ENCODE results near the gene COL1A1. TPM values are rescaled to one million over a fixed set of nuclear protein-coding genes. Genes with fewer than 3 reads are reported as not detected.
A peak's percentile ranks its signal among the peaks of the same experiment; 100 is the strongest.

The COL1A1 gene
- total RNA-seq, 6 experiments from 2014 or later = 4,948 to 7,804 (median 5,240) TPM

DNA sequence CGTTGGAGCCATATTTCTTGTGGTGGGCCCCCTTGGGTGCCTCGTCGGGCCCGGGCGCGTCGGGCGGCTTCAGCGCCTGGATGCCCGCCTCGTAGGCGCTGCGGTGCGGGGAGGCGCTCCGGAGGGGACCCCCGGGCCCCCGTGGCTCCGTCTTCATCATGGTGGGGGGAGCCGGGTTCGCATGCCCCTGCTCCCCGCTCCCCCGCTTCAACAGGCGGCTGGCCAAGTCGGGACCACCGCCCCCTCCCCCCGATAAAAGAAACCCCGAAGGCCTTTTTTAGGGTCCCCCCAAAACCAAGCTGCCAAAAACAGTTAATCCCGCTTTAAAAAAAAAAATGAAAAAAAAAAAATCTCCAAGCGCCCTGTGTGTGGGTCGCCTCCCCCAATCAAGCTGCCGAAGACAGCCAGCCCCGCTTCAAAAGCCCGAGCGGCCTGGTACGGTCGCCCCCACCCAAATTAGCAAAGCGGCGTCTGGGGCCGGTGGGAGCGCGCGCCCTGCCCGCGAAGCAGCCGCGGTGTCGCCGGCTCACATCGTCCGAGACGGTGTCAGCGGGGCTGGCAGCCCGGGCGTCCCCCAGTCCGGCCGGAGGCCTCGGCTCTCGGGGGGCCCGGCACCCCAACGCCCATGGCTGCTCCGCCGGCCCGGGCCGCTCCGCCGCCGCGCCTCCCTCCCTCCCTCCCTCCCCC is 50.9 kb downstream of the COL1A1 start, which contains the start of gene PPP1R9B:
TSS of gene PPP1R9B (minus strand) at position 324 of the 687 bp plus-strand sequence. CDS start at position 160, 164 bp downstream.
- TF ChIP-seq, protein P1, sequence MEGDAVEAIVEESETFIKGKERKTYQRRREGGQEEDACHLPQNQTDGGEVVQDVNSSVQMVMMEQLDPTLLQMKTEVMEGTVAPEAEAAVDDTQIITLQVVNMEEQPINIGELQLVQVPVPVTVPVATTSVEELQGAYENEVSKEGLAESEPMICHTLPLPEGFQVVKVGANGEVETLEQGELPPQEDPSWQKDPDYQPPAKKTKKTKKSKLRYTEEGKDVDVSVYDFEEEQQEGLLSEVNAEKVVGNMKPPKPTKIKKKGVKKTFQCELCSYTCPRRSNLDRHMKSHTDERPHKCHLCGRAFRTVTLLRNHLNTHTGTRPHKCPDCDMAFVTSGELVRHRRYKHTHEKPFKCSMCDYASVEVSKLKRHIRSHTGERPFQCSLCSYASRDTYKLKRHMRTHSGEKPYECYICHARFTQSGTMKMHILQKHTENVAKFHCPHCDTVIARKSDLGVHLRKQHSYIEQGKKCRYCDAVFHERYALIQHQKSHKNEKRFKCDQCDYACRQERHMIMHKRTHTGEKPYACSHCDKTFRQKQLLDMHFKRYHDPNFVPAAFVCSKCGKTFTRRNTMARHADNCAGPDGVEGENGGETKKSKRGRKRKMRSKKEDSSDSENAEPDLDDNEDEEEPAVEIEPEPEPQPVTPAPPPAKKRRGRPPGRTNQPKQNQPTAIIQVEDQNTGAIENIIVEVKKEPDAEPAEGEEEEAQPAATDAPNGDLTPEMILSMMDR (IDR thresholded peaks at IDR 0.05) = no peak
- peaks cover 50% of the 10 kb centered on the region for H3K4me1 Mint-ChIP-seq (ENCODE audit: low read depth)
- DNase-seq = no peak
- H3K36me3 Mint-ChIP-seq (ENCODE audit: low read depth) = no peaks in the 10 kb centered on the region
- peak within 1 kb of the TSS; percentile 94 for H3K4me3 Mint-ChIP-seq
- H3K27ac Mint-ChIP-seq = peak within 1 kb of the TSS; percentile 97
- H3K27me3 Mint-ChIP-seq (ENCODE audit: insufficient read depth) = peaks cover 2% of the 10 kb centered on the region
- H3K9me3 Mint-ChIP-seq = no peaks in the 10 kb centered on the region

DNA sequence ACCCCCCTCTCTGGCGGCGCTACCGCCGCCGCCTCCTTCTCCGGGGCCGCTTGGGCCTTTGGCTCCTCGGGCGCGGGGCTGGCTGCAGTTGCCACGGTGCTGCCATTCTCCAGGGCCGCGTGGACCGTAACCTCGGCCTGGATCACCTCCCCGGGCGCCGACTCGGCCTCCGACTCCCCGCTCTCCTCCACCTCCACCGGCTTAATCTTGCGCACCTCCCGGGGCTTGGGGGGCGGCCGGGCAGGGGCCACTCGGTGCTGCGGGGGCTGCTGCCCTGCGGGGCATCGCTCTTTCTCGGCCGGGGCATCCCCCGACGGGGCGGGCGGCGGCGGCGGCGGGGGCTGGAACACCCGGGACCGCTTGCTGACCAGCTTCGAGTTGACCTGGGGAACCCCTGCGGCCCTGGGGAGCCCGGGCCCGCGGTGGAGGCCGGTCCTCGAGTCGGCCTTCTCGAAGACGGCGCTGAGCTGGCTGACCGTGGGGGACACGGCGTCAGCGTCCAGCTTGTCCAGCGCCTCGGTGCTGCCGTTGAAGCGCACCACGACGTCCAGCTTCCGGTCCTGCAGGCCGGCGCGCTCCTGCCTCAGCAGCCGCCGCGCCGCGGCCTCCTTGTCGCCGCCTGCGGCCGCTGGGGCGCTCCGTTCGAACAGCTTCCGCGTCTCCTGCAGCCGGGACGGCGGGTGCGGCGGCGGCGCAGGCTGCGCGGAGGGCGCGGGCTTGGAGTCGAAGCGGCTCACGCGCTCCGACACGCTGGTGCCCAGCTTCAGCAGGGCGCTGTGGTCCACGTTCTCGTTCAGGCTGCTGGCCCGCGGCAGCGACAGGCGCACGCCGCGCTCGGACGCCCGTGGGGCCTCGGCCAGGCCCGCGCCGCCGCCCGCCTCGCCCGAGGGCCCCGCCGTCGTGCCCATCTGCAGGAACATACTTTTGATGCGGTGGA is 51.7 kb downstream of the COL1A1 start:
- H3K9me3 Mint-ChIP-seq = no peaks in the 10 kb centered on the region
- H3K4me1 Mint-ChIP-seq (ENCODE audit: low read depth) = peaks cover 50% of the 10 kb centered on the region
- H3K36me3 Mint-ChIP-seq (ENCODE audit: low read depth) = 0 out of 2 replicates have a peak, but pooled peaks cover under 1% of the 10 kb centered on the region
- TF ChIP-seq, protein P1 (IDR thresholded peaks at IDR 0.05) = 0 out of 2 replicates have a peak, but pooled peaks have one; percentile 15
- H3K27ac Mint-ChIP-seq = peak overlapping the region; percentile 87
- peak overlapping the region; percentile 94 for H3K4me3 Mint-ChIP-seq
- peaks cover 2% of the 10 kb centered on the region for H3K27me3 Mint-ChIP-seq (ENCODE audit: insufficient read depth)
- DNase-seq = no peak

DNA sequence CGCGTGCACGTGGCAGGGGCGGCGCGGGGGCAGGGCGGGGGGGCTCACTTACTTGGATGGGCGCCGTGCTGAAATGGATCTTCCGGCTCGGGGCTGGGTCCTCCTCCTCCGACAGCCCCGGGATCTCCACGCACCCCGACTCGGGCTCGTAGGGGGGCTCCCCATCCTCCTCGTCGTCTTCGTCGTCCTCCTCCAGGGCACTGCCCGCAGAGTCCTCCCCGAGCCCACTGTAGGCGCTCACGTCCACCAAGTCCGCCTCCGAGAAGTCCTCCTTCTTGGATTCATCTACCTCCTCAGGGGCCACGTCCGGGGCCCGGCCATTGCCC is 52.4 kb downstream of the COL1A1 start:
- H3K27ac Mint-ChIP-seq = peak overlapping the region; percentile 87
- DNase-seq = no peak
- peaks cover 55% of the 10 kb centered on the region for H3K4me1 Mint-ChIP-seq (ENCODE audit: low read depth)
- H3K4me3 Mint-ChIP-seq = peak overlapping the region; percentile 94
- peaks cover 6% of the 10 kb centered on the region; the same call in 1 of the 2 replicates for H3K36me3 Mint-ChIP-seq (ENCODE audit: low read depth)
- H3K27me3 Mint-ChIP-seq (ENCODE audit: insufficient read depth) = peaks cover 2% of the 10 kb centered on the region
- H3K9me3 Mint-ChIP-seq = no peaks in the 10 kb centered on the region
- TF ChIP-seq, protein P1 (IDR thresholded peaks at IDR 0.05) = no peak

DNA sequence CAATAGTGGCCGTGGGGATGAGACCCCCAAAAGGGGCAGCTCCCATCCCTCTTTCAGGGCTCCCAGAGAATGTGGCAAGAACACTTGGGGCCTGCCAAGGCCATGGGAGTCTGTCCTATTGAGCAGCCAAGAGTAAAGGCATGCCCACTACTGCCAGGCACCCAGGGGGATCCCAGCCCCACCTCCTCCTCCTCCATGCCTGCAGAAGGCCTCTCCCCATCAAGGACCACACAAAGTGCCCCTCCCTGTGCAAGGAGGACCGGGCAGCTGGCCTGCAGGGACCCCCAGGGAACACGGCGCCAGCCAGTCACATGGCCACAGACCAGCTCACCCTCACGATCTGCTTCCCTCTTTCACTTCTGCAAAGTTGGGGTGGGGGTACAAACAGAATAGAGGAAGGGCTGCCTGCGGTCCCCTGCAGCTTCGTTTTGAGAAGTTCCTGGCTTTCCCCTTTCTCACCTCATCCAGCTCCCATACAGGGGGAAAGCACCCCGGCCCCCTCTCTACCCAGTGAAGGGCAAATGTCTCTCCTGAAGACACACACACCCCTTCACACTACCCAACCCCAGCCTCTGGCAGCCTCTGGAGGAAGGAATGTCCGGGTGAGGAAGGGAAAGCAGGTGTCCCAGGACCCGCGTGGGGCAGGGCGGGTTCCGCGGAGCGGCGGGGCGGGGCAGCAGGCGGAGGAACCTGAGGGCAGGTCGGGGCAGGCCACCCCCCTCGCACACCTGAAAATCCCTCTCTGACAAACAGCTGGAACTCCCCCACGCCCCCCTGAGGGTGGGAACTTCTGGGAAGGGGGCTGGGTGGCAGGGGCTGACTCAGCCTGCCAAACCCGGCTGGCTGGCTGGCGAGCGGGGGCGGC is 53.0 kb downstream of the COL1A1 start:
- H3K27me3 Mint-ChIP-seq (ENCODE audit: insufficient read depth) = peaks cover 2% of the 10 kb centered on the region
- TF ChIP-seq, protein P1 (IDR thresholded peaks at IDR 0.05) = peak; percentile 53
- H3K36me3 Mint-ChIP-seq (ENCODE audit: low read depth) = peaks cover 8% of the 10 kb centered on the region; the same call in 1 of the 2 replicates
- peak overlapping the region; percentile 94 for H3K4me3 Mint-ChIP-seq
- H3K4me1 Mint-ChIP-seq (ENCODE audit: low read depth) = peaks cover 56% of the 10 kb centered on the region
- no peaks in the 10 kb centered on the region for H3K9me3 Mint-ChIP-seq
- no peak for DNase-seq
- H3K27ac Mint-ChIP-seq = peak overlapping the region; percentile 88

GRCh38 chr17:50147841-50148225 is 53.6 kb downstream of the COL1A1 start:
- H3K27ac Mint-ChIP-seq = peak overlapping the region; percentile 88
- peaks cover 2% of the 10 kb centered on the region for H3K27me3 Mint-ChIP-seq (ENCODE audit: insufficient read depth)
- no peaks in the 10 kb centered on the region for H3K9me3 Mint-ChIP-seq
- peak overlapping the region; percentile 94 for H3K4me3 Mint-ChIP-seq
- H3K36me3 Mint-ChIP-seq (ENCODE audit: low read depth) = peaks cover 12% of the 10 kb centered on the region
- peaks cover 56% of the 10 kb centered on the region for H3K4me1 Mint-ChIP-seq (ENCODE audit: low read depth)
- TF ChIP-seq, protein P1 (IDR thresholded peaks at IDR 0.05) = no peak
- no peak for DNase-seq
